GM21786 (cell line): ENCODE measurements around the gene CFAP77.

Source experiments
- ATAC-seq: cut with Tn5 transposase; IDR thresholded peaks from one replicate; pipeline ENCODE4 v1.9.1; 2021; ENCODE audit not compliant: unreplicated experiment

The CFAP77 gene

GRCh38 chr9:132407196-132407595 lies 2.8 kb upstream of the CFAP77 start:
- no peak for ATAC-seq

DNA sequence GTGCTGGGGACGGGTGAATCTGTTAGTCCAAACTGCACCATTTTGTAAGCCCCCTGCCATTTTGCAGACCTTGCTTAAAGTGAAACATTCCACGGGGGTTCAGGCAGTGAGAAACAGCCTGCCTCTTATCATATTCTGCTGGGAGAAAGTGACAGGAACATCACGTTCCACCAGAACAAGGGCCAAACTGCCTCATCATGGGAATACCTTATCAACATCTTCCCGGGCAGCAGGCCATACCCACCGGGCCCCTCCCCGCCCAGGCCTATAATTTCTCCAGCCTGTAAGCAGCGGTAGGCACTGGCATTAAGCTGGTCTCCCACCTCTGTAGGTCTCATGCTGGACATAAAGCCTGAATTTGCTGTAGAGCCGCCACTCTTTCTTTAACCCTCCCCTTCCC lies 1.5 kb upstream of the CFAP77 start:
- no peak for ATAC-seq

GRCh38 chr9:132410642-132411041 lies 631 bp downstream of the CFAP77 start:
- no peak for ATAC-seq

GRCh38 chr9:132411091-132411508 lies 1.1 kb downstream of the CFAP77 start:
- no peak for ATAC-seq

GRCh38 chr9:132412089-132412488 lies 2.1 kb downstream of the CFAP77 start:
- ATAC-seq = no peak

GRCh38 chr9:132413926-132414325 lies 3.9 kb downstream of the CFAP77 start:
- ATAC-seq = no peak

- no peak for ATAC-seq
Observed at GRCh38 chr9:132414731-132415130, 4.7 kb downstream of the CFAP77 start.

DNA sequence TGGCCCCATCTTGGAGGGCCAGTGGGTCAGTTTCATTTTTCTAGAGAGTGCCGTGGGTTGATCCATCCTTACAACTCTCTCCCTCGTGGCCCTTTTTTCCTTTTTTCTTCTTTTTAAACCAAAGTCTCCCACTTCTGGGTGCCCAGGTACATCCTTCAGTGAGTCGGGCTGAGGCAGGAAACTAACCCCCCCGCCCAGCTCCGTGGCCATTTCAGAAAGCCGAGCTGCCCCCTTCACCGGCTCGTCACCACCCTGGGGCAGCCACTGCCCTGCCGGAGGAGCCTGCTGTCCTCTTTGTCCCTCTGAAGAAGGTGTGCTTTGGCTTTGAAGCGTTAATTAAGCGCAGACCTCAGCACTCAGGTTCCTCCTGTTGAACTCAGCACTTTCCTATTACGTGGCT lies 5.2 kb downstream of the CFAP77 start:
- ATAC-seq = no peak

- no peak for ATAC-seq
Observed at GRCh38 chr9:132418726-132419363, 8.8 kb downstream of the CFAP77 start.

GRCh38 chr9:132422574-132422973 lies 12.6 kb downstream of the CFAP77 start:
- ATAC-seq = no peak

- no peak for ATAC-seq
Observed at GRCh38 chr9:132423503-132423902, 13.5 kb downstream of the CFAP77 start.

DNA sequence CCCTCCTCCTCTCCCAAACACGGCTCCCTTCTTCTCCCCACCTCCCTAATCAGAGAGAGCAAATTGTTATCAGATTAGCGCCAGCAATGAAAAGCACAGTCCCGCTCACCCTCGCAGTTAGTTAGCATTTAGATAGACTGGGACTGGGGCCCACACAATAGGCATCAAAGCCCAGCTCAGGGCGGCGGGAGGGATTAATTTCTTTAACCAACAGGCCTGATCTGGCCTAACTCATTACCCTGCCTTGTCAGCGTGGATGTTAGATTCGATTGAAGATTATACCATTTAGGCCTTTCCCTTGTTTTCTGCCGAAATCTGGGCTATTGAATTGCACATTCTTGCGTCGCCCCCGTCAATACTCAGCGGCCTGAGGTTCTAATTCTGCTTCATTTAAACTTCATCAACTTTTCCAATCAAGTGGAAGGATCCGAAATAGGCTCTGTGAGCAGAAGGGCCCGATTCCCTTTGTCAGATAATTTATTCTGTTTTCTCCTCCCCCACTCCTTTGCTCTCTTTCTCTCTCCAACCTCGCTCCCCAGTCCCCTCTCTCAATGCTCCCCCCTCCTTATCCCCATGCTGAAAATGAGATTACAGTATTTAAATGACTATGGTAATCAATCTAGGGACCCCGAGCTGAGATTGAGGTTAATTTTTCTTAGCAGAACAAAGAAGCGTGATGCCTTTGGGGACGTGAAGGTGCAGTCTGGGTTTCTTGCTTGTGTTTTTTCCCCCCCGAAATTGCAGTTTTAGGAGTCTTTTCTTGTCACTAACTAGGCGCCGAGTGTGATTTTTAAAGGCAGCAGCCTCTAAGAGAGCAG lies 15.1 kb downstream of the CFAP77 start:
- no peak for ATAC-seq

GRCh38 chr9:132425675-132426062 lies 15.7 kb downstream of the CFAP77 start:
- ATAC-seq = no peak

DNA sequence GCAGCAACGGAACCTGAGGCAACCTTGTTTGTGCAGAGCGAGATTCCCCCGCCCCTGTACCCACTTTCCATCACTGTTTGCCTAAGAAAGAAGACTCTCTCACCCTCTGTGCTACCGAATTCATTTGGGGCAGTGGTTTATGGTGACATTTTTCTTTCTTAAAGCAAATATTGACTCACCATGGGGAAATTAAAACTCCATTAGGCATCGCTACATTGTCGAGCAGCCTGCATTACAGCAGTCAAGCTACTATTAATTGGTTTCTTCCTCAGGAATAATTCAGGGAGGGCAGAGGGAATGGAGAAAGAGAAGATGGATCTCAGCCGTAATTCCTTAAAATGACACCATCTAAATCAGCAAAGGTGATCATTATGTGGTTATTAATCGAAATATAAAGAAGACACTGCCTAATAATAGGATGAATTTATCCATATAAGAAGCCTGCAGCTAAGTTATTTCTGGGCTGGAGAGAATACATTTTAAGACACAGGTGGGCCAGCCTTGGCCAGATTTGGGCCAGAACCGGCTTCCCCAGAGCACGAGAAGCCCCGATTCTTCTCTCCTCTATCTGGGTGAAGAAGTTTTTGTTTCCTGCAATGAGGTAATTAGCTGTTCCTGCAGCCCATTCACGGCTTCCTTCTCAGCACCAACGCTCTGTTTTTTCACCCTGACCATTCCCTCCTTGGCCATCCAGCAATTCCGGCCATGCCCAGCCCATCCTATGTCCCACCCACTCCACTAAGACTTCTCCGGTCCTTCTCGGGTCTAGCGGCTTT lies 16.8 kb downstream of the CFAP77 start:
- no peak for ATAC-seq

DNA sequence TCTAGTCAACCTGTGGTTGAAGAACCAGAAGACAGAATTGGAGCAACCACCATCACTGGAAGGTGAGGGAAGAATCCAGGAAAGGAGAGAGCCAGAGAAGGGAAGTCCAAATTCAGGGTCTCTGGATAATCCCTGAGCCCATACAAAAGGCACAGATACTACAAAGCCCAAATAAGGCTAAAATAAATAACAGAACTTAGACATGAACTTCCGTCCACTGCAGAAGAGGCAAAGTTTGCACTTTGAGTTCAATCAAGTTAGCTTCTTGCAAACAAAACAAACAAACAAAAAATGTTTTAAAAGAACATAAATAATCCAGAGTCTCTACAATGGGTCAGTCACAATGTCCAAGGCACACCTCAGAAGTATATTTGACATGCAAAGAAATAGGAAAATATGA lies 21.0 kb downstream of the CFAP77 start:
- ATAC-seq = no peak

GRCh38 chr9:132434881-132435280 lies 24.9 kb downstream of the CFAP77 start:
- ATAC-seq = no peak

- no peak for ATAC-seq
Observed at GRCh38 chr9:132439153-132439552, 29.1 kb downstream of the CFAP77 start.

GRCh38 chr9:132440735-132441134 lies 30.7 kb downstream of the CFAP77 start:
- no peak for ATAC-seq

DNA sequence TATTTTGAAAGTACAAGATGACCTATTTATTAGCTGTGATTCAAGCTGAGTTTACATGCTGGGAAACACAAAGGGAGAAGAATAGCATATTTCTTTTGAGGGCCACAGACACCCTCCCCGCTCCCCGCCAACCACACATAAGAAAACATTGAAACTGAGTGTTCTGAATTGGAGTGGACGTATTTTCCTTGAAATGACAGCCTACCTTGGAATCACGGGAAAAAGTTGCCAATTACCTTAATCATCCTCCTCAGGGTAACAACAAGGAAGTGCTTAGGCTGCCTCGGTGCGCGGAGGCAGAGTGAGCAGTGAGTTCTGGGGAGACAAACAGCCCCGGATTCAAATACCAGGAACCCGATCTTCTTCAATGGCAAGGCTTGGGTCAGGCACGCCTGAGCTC lies 31.4 kb downstream of the CFAP77 start:
- no peak for ATAC-seq

DNA sequence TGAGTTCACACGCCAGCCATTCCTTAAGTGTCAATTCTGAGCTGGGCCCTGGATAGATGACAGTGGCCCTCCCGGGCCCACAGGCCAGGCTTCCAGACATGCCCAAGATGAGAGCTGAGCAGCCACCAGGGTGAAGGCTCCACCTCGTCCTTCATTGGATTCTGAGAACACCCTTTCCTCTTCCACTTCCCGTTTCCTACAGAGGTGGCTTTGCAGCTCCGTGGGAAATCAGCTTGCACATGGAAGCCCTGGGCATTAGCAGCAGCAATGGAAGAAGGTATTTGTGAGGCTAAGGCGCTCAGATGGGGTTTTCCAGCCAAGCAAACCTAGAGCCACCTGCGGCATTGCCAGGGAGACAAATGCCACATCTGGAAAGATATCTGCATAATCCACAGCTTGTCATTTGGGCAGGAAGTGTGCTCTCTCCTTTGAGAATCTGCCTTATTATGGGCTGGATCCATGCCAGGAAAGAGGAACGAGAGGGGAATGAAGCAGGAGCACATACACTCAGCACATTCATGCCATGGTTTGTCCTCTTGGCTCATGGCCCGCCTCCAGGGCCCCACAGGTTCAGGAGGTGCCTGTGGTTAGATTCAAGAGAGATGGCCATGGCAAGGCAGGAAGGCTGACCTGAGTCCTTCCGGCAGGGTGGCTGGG lies 34.1 kb downstream of the CFAP77 start:
- no peak for ATAC-seq

DNA sequence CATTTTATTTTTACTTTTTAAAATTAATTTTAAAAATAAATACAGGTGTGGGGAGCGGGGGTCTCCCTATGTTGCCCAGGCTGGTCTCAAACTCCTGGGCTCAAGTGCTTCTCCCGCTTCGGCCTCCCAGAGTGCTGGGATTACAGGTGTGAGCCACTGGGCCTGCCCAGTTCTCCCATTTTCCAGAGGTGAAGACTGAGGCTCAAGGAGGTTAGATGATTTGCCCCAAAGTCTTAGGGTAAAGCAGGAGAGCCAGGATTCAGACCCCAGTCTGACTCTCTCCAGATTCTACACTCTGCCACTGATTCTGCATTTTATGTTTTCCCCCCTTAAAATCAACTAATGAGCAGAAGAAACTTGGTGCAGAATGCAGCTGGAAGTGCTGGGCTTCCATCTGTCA lies 36.9 kb downstream of the CFAP77 start:
- ATAC-seq = no peak
